ENCODE results near the gene STRAP. TPM values are rescaled to one million over a fixed set of nuclear protein-coding genes. Genes with fewer than 3 reads are reported as not detected.

STRAP gene
- total and polyA plus RNA-seq, 2 donors (not counting 1 experiment from before 2014, with no cell fraction given): 44.4 to 49.0 TPM

DNA sequence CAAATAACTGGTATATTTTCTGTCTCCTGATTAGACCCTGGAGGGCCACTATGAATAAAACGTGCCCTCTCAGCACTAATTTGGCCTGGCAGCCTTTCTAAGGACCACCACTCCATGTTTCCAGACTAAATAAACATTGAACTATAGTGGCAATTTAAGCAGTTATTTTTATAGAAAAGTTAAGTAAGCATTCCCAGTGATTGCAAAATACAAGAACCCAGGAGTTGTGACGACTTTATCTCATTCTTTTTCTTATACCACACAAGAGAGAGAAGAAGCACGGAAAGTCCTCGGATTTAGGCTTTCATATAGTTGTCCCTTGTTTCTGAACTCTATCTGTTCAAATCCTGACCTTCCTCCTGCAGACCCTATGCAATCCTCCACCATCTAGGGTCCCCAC is 23.1 kb upstream of the STRAP start:
- H3K9ac ChIP-seq (ENCODE audit: low read length): no peak overlapping the region
- CTCF ChIA-PET: interaction anchor here (0.9 to 6.1 kb wide), 8 partner anchors 10 to 330 kb away, joined by 3 to 85 read pairs (median 6); no protein-coding TSS in a partner anchor
- peaks cover 0 to 4% of the 10 kb centered on the region in 2 donors for H3K4me1 ChIP-seq (ENCODE audit: control insufficient read depth in 2 of 2, insufficient read depth in 2 of 2, low read length in 2 of 2)
- DNase-seq (no peak), ATAC-seq (ENCODE audit: low read depth) (no peak)
- H3K9me3 Mint-ChIP-seq (ENCODE audit: insufficient read depth): no peaks in the 10 kb centered on the region
- no peaks in the 10 kb centered on the region for H3K36me3 ChIP-seq (replicated peaks in 1 of 2; ENCODE audit: control extremely low read depth in 1 of 2, control insufficient read depth in 1 of 2, extremely low read depth in 1 of 2, insufficient read depth in 2 of 2, low read length in 1 of 2)
- 100% methylated on average over 1 of the region's 4 CpGs for WGBS (ENCODE audit: insufficient coverage)
- no peak overlapping the region for H3K4me3 ChIP-seq (ENCODE audit: control extremely low read depth in 1 of 5, extremely low read depth in 1 of 5, insufficient read depth in 1 of 5, low read depth in 2 of 5, low read length in 4 of 5)
- no peak overlapping the region for H2AFZ ChIP-seq (ENCODE audit: insufficient read depth, low read depth, low read length, poor library complexity, severe bottlenecking)
- intact Hi-C loops (cut with micrococcal nuclease): loop anchor here (5.0 kb wide), 2 partner anchors 707 to 857 kb away; no protein-coding TSS in a partner anchor
- H4K20me1 ChIP-seq (ENCODE audit: control insufficient read depth, insufficient read depth, low read length, poor library complexity, severe bottlenecking): no peaks in the 10 kb centered on the region
- no peaks in the 10 kb centered on the region for H3K9me3 ChIP-seq (ENCODE audit: control extremely low read depth in 1 of 3, control insufficient read depth in 2 of 3, insufficient read depth in 1 of 3, low read length in 2 of 3)
- no peaks in the 10 kb centered on the region for H3K79me2 ChIP-seq (ENCODE audit: control insufficient read depth, insufficient read depth, low read length)
- H3K27ac Mint-ChIP-seq: no peak overlapping the region
- no peak overlapping the region for H3K4me3 Mint-ChIP-seq
- H3K27me3 ChIP-seq (replicated peaks in 1 of 4; ENCODE audit: control extremely low read depth in 1 of 4, control insufficient read depth in 3 of 4, insufficient read depth in 4 of 4, low read length in 3 of 4): no peaks in the 10 kb centered on the region
- POLR2A ChIA-PET: no interaction called here
- H3K27me3 Mint-ChIP-seq: no peaks in the 10 kb centered on the region
- peaks cover 6% of the 10 kb centered on the region for H3K4me1 Mint-ChIP-seq
- no peak overlapping the region for H3K4me2 ChIP-seq (replicated peaks; ENCODE audit: low read depth, low read length, poor library complexity, severe bottlenecking)
- no peak overlapping the region for H3K27ac ChIP-seq (ENCODE audit: low read length in 2 of 2)
- TF ChIP-seq, protein P1, sequence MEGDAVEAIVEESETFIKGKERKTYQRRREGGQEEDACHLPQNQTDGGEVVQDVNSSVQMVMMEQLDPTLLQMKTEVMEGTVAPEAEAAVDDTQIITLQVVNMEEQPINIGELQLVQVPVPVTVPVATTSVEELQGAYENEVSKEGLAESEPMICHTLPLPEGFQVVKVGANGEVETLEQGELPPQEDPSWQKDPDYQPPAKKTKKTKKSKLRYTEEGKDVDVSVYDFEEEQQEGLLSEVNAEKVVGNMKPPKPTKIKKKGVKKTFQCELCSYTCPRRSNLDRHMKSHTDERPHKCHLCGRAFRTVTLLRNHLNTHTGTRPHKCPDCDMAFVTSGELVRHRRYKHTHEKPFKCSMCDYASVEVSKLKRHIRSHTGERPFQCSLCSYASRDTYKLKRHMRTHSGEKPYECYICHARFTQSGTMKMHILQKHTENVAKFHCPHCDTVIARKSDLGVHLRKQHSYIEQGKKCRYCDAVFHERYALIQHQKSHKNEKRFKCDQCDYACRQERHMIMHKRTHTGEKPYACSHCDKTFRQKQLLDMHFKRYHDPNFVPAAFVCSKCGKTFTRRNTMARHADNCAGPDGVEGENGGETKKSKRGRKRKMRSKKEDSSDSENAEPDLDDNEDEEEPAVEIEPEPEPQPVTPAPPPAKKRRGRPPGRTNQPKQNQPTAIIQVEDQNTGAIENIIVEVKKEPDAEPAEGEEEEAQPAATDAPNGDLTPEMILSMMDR (IDR thresholded peaks at IDR 0.05): no peak
- TF ChIP-seq EZH2 (IDR thresholded peaks at IDR 0.05; ENCODE audit: borderline replicate concordance, insufficient read depth, low read depth, low read length, poor library complexity, severe bottlenecking): no peak

DNA sequence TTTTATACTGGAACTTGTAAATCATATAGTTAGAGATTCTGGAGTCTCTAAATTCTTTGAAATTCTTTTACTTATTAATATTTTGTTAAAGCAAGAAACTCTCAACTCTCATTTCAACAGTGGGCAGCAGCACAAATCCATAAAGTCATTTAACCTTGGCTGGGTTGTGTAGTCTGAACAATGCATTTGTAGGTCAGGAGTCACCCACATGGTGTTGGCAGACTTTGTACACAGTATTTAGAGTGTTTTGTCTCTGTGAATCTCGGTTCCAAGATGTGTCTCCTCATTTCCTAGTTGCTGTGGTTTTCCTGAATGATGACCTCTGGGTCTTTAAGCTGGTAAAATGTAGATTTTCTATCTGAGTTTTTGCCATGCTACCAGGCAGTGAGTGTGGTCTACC is 20.8 kb upstream of the STRAP start:
- Histone ChIP-seq H4K20me1 (ENCODE audit: control insufficient read depth, insufficient read depth, low read length, poor library complexity, severe bottlenecking) (no peaks in the 10 kb centered on the region), H3K4me3 (ENCODE audit: control extremely low read depth in 1 of 5, extremely low read depth in 1 of 5, insufficient read depth in 1 of 5, low read depth in 2 of 5, low read length in 4 of 5) (no peak overlapping the region), H3K9me3 (ENCODE audit: control extremely low read depth in 1 of 3, control insufficient read depth in 2 of 3, insufficient read depth in 1 of 3, low read length in 2 of 3) (no peaks in the 10 kb centered on the region), H3K36me3 (replicated peaks in 1 of 2; ENCODE audit: control extremely low read depth in 1 of 2, control insufficient read depth in 1 of 2, extremely low read depth in 1 of 2, insufficient read depth in 2 of 2, low read length in 1 of 2) (no peaks in the 10 kb centered on the region), H3K27me3 (replicated peaks in 1 of 4; ENCODE audit: control extremely low read depth in 1 of 4, control insufficient read depth in 3 of 4, insufficient read depth in 4 of 4, low read length in 3 of 4) (no peaks in the 10 kb centered on the region), H3K4me1 (ENCODE audit: control insufficient read depth in 2 of 2, insufficient read depth in 2 of 2, low read length in 2 of 2) (peaks cover 0 to 4% of the 10 kb centered on the region in 2 donors), H2AFZ (ENCODE audit: insufficient read depth, low read depth, low read length, poor library complexity, severe bottlenecking) (no peak overlapping the region), H3K79me2 (ENCODE audit: control insufficient read depth, insufficient read depth, low read length) (no peaks in the 10 kb centered on the region), H3K9ac (ENCODE audit: low read length) (no peak overlapping the region), H3K4me2 (replicated peaks; ENCODE audit: low read depth, low read length, poor library complexity, severe bottlenecking) (no peak overlapping the region), H3K27ac (ENCODE audit: low read length in 2 of 2) (no peak overlapping the region)
- Mint-ChIP-seq H3K9me3 (ENCODE audit: insufficient read depth) (no peaks in the 10 kb centered on the region), H3K27me3 (no peaks in the 10 kb centered on the region), H3K4me1 (peaks cover 7% of the 10 kb centered on the region), H3K27ac (no peak overlapping the region), H3K4me3 (no peak overlapping the region)
- no peak for ATAC-seq (ENCODE audit: low read depth)
- WGBS (ENCODE audit: insufficient coverage): 33% methylated on average over 1 of the region's 1 CpG
- DNase-seq: no peak
- intact Hi-C loops (cut with micrococcal nuclease): no loop called here
- POLR2A ChIA-PET: no interaction called here
- CTCF ChIA-PET: interaction anchor here (1.0 kb wide), 1 partner anchor 271 kb away, joined by 3 read pairs; no protein-coding TSS in a partner anchor
- TF ChIP-seq, protein P1 (IDR thresholded peaks at IDR 0.05): no peak
- no peak for TF ChIP-seq EZH2 (IDR thresholded peaks at IDR 0.05; ENCODE audit: borderline replicate concordance, insufficient read depth, low read depth, low read length, poor library complexity, severe bottlenecking)

Measured in B cell (primary cell).